HUES6 (cell line): ENCODE results near the gene CAMTA2.

Experiments
- H3K27ac ChIP-seq: 2 replicates; pipeline ENCODE4 v1.7.0; 2013; ENCODE audit warnings: low read depth, mild to moderate bottlenecking, low read length, inconsistent platforms
- H3K27me3 ChIP-seq: 2 replicates; pipeline ENCODE4 v1.6.1; 2013; ENCODE audit warnings: low read length; ENCODE audit not compliant: control insufficient read depth, insufficient read depth
- H3K36me3 ChIP-seq: 2 replicates; pipeline ENCODE4 v1.6.1; 2013; ENCODE audit warnings: low read length; ENCODE audit not compliant: control insufficient read depth, insufficient read depth
- H3K4me1 ChIP-seq: 2 replicates; pipeline ENCODE4 v1.6.1; 2013; ENCODE audit warnings: low read length; ENCODE audit not compliant: control insufficient read depth, insufficient read depth
- H3K4me3 ChIP-seq: 2 replicates; pipeline ENCODE4 v1.5.1; 2013; ENCODE audit warnings: low read depth, low read length
- H3K9ac ChIP-seq: one replicate; pipeline ENCODE4 v1.6.1; 2013; ENCODE audit warnings: mild to moderate bottlenecking, low read length
- H3K9me3 ChIP-seq: 2 replicates; pipeline ENCODE4 v1.6.1; 2013; ENCODE audit warnings: low read depth, low read length; ENCODE audit not compliant: control insufficient read depth, insufficient read depth

Gene CAMTA2

DNA sequence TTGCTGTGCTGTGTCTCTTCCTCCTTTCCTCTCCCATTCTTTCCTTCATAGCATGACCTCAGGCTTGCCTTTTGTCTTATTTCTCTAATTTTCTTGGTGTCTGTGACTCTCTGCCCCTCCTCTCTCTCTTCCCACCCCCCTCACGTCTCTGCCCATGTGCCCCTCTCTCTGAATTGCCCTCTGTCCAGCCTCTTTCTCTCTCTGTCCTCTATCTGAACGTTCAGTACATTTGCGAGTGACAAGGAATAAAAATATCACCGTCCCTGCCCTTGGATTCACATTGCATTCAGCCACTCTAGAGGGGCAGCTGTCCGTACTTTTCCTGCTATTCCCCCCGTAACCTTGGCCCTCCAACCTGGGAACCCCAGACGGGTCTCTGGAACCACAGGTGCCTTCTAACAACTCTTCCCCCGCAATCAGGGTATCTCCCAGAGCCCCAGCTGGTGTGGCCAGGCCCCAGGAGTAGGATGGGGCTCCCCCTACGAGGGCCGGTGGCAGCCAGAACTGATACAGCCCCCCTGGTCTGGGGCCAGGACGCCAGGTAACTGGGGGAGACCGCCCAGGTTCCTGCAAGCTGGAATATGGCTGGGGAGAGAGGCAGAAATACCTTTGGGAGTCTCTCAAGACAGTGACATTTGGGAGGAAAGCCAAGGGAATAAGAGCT lies 12.1 kb upstream of the CAMTA2 start:
- H3K36me3 ChIP-seq: peaks cover 37% of the 10 kb centered on the region
- H3K4me3 ChIP-seq: peak overlapping the region; percentile 100
- H3K9me3 ChIP-seq: no peaks in the 10 kb centered on the region
- peaks cover 17% of the 10 kb centered on the region for H3K4me1 ChIP-seq
- H3K27me3 ChIP-seq: peaks cover 7% of the 10 kb centered on the region; the same call in 1 of the 2 replicates
- no peak overlapping the region for H3K27ac ChIP-seq
- peak overlapping the region; percentile 81 for H3K9ac ChIP-seq

DNA sequence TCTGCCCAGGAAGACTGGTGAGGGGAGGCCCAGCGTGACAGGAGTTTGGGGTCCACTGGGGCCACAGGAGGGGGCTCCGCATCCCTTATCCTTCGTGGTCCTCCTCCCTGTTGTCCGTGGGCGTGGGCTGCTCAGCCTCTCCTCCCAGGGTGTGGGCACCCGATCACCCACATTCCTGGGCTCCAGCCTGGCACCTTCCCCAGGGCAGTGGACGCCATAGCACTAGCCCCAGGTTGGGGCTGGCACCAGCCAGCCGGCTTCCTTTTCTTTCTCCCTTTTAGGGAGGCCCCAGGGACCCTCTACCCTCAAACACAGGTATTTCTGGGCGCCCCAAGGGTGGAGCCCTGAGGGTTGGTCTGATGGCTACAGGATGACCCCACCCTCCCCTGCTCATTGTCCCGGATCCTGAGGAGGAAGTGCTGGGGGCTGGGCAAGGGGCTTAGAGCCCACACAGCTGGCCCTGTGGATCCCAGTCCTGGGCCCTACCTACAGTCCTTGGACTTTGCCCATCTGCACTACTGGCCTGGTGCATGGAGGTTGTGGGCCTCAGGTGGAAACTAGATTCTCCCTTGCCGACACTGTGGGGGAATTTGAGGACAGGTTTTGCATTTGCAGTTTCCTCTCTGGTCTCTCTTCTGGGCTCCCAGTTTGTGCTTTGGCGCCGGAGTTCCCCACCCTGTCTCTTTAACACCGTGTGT lies 11.4 kb upstream of the CAMTA2 start:
- peaks cover 17% of the 10 kb centered on the region for H3K4me1 ChIP-seq
- H3K4me3 ChIP-seq: peak overlapping the region; percentile 100
- H3K36me3 ChIP-seq: peaks cover 30% of the 10 kb centered on the region
- H3K27ac ChIP-seq: peak overlapping the region; percentile 71; the same call in 1 of the 2 replicates
- no peaks in the 10 kb centered on the region for H3K9me3 ChIP-seq
- H3K9ac ChIP-seq: peak overlapping the region; percentile 81
- H3K27me3 ChIP-seq: peaks cover 10% of the 10 kb centered on the region; the same call in 1 of the 2 replicates

- peak overlapping the region; percentile 81 for H3K9ac ChIP-seq
- H3K4me3 ChIP-seq: peak overlapping the region; percentile 100
- H3K4me1 ChIP-seq: peaks cover 17% of the 10 kb centered on the region
- H3K27me3 ChIP-seq: peaks cover 10% of the 10 kb centered on the region; the same call in 1 of the 2 replicates
- H3K36me3 ChIP-seq: peaks cover 23% of the 10 kb centered on the region
- H3K9me3 ChIP-seq: no peaks in the 10 kb centered on the region
- peak overlapping the region; percentile 71; the same call in 1 of the 2 replicates for H3K27ac ChIP-seq
These were observed 10.7 kb upstream of the CAMTA2 start for GRCh38 chr17:4998027-4998731.

DNA sequence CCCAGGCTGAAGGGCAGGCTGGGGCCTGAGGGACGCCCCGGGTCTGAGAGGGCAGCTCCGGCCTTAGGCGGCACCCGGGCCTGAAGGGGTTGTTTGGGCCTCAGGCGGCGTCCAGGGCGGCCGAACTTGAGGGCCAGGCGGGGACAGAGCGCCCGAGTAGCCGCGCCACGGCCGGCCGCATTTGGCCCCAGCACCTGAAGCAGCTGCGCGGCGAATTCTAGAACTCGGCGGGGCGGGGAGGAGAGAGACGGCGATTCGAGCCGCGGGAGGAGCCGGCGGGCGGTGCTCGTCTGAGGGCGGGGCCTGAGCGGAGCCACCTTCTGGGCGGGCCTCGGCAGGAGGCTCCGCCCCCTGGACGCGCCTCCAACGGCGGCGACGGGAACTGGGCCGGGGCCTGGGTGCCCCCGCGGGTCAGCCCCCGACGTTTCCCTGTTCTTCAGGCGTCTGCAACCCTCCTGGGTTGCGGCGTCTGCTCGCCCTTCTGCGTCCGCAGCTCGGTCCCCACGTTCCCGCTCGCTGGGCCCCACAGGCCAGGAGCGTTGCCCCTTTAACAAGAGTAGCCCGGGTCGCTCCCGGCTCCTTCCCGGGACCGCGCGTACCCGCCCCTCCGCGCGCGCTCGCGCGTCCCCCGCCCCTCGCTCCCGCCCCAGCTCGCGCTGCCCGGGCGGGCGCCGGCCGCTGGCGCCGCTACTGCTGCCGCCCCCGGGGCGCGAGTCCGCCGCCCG lies 10.0 kb upstream of the CAMTA2 start, which contains the start of the genes INCA1 and KIF1C:
Gene INCA1 (minus strand): TSS at position 221 of the 725 bp plus-strand sequence. CDS start 3,085 bp downstream, outside the sequence.
Gene KIF1C (plus strand): TSS at position 649 of the 725 bp plus-strand sequence. CDS start 2,297 bp downstream, outside the sequence.
- H3K9me3 ChIP-seq: no peaks in the 10 kb centered on the region
- peak within 1 kb of the TSS; percentile 100 for H3K4me3 ChIP-seq
- H3K27me3 ChIP-seq: peaks cover 10% of the 10 kb centered on the region; the same call in 1 of the 2 replicates
- peak within 1 kb of the TSS; percentile 85 for H3K9ac ChIP-seq
- H3K36me3 ChIP-seq: peaks cover 20% of the 10 kb centered on the region
- peaks cover 17% of the 10 kb centered on the region for H3K4me1 ChIP-seq
- peak within 1 kb of the TSS; percentile 98; the same call in 1 of the 2 replicates for H3K27ac ChIP-seq

DNA sequence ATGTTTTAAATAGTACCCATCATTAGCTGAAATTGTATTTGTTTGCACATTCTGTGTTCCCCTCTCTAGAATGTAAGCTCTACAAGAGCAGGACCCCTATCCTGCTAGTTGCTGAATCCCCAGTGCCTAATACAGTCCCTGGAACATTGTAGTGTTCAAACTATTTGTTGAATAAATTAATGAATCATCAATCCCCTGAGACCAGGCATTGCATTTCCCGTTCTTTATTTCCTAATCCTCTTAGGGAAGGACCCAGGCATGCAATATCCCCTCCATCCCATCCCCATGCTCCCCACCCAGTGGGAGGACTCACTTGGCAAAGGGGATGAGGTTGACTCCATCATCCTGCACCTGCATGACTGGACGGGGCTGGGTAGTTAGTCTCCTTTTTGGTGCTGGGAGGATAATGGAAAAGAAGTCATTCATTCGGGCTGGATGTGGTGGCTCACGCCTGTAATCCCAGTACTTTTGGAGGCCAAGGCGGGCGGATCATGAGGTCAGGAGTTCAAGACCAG lies 6.7 kb upstream of the CAMTA2 start:
- Histone ChIP-seq H3K27ac (no peak overlapping the region), H3K4me3 (no peak overlapping the region), H3K4me1 (peaks cover 7% of the 10 kb centered on the region), H3K9ac (no peak overlapping the region), H3K9me3 (no peaks in the 10 kb centered on the region), H3K36me3 (no peaks in the 10 kb centered on the region), H3K27me3 (peaks cover 10% of the 10 kb centered on the region; the same call in 1 of the 2 replicates)

DNA sequence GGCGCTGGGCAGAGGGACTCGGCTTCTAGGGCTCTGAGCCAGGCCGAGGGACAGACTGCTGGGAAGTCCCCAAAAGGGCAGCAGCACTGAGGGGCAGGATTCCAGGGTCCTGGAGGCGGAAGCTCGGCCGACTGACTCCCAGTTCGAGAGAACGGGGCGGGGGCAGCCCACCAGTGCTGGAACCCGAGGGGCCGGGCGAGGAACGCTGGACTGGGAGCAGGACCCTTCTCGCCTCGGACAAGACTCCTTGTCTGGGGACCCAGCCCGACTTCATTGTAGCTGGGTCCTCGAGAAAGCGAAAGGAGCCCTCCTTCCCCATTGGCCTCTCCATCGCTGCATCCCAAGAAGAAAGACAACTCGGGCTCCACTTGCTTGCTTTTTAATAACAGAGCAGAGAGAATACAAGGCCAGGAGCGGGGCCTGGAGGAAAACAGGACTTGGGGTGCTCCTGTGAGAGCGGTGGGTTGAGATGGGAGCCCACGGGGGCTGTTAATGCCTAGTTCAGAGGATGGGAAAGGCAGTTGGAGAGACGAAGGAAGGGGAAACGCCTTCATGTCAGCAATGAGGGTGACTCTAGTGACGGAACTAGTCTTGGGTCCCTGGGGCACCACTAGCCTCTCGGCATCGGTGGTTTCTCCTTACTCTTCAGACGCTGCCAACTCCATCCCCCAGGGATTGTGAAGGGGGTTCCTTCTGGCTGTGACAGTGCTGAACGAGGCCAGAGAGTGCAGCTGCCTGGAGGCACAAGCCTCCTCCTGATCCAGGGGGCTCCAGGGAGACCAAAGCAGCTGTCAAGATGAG lies 492 bp upstream of the CAMTA2 start:
- Histone ChIP-seq H3K27me3 (no peaks in the 10 kb centered on the region), H3K9me3 (no peaks in the 10 kb centered on the region), H3K4me3 (peak overlapping the region; percentile 83), H3K9ac (peak overlapping the region; percentile 65), H3K27ac (no peak overlapping the region; the same call in 1 of the 2 replicates), H3K36me3 (no peaks in the 10 kb centered on the region; the same call in 1 of the 2 replicates), H3K4me1 (peaks cover 8% of the 10 kb centered on the region; the same call in 1 of the 2 replicates)

GRCh38 chr17:4986403-4986802 lies 1.1 kb downstream of the CAMTA2 start:
- Histone ChIP-seq H3K9ac (no peak overlapping the region), H3K9me3 (no peaks in the 10 kb centered on the region), H3K36me3 (peaks cover 6% of the 10 kb centered on the region; the same call in 1 of the 2 replicates), H3K4me3 (peak overlapping the region; percentile 83), H3K27me3 (no peaks in the 10 kb centered on the region), H3K27ac (no peak overlapping the region), H3K4me1 (peaks cover 8% of the 10 kb centered on the region; the same call in 1 of the 2 replicates)

DNA sequence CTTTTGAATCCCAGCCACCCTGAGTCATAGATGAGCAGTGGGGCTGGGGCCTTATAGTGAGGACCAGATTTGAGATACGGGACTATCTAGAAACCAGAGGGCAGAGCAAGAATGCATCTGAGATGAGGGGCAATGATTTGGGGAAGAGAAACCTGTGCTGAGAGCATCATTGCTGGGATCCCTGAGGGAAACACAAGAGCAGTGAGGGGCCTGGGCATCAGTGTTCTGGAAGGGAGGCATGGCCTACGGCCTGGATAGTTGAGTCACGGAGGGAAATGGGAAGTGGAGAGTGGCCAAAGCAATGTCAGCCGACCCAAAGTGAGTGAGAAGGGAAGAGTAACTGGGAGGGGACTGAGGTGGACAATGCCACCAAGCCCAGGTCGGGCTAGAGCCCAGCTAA lies 5.2 kb downstream of the CAMTA2 start:
- no peak overlapping the region for H3K27ac ChIP-seq

DNA sequence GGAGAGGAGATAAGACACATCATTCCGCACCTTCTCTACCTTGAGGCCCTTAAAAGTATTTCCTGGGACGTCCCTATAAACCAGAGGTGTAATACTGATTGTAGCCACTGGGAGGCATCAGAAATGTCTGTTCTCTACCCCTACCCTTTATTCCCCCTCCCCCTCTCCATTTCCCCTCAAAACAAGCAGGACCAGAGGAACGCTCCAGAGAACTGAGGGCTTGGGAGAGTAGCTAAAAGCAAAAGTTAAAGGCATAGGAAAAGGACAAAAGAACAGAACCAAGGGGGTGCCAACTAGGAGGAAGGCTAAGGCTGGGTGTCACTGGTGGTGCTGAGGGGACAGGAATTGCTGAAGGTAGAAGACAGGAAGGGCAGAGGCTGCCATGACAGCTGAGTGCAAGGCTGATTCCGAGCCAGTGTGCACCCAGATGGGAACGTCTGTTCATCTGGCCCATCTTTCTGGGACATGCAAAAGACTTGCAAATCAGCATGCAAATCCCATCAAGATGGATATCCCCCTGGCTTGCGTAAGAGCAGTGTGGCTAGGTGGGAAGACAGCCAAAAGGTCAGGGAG lies 6.7 kb downstream of the CAMTA2 start:
- peaks cover 29% of the 10 kb centered on the region for H3K36me3 ChIP-seq
- H3K27me3 ChIP-seq: peaks cover 19% of the 10 kb centered on the region
- H3K4me1 ChIP-seq: peaks cover 8% of the 10 kb centered on the region
- no peak overlapping the region for H3K9ac ChIP-seq
- H3K9me3 ChIP-seq: no peaks in the 10 kb centered on the region
- no peak overlapping the region for H3K4me3 ChIP-seq
- H3K27ac ChIP-seq: no peak overlapping the region

More for the DNA sequence above, 5.2 kb downstream of the CAMTA2 start:
- peaks cover 8% of the 10 kb centered on the region for H3K4me1 ChIP-seq
- peaks cover 12% of the 10 kb centered on the region for H3K27me3 ChIP-seq
- H3K9ac ChIP-seq: no peak overlapping the region
- peaks cover 25% of the 10 kb centered on the region for H3K36me3 ChIP-seq
- H3K4me3 ChIP-seq: no peak overlapping the region
- no peaks in the 10 kb centered on the region for H3K9me3 ChIP-seq
